ENCODE measurements around the gene SCAANT1. TPM values are rescaled to one million over a fixed set of nuclear protein-coding genes. Genes with fewer than 3 reads are reported as not detected.

Gene SCAANT1
- total and polyA plus RNA-seq, 2 of the 8 experiments (the other 6 are each of a cell fraction or from before 2014, with no cell fraction given): not detected

DNA sequence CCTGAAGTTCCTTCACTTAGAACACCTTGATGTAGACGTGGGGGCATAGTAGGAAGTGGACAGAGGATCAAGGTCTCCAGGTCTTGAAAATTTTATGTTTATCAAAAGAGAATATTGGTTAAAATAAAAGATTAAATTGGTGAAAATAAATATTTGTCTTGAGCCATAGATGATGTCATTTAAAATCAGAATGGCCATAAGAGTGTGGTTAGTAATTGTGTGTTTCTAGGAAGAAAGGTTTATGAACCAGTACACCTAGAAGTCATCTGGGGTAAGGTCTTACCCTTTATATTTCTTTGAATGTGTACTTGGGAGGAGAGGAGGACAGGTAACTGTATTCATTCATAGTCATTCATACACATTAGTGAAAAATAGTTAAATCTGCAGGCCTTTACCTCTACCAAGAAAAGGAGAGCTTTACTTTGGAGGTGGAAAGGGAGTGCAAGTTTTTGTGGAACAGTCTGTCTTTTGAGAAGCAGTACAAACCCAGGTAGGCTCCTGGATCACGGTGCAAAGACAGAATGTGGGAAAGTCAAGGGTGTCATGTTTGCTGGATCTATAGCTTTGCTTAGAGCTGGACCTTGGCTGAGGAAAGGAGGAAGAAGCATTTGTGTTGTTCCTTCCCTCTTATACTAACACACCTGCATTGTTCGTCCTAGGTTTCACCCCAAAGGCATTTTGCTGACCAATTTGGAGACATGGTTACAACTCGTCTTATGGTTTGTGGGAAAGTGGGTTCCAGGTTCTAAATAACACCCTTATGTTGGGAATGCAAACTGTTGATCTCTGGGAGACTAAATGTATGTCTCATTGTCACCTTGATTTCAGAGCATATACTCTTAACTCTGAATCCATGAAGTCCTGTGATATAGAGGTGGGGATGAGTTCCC lies 6.2 kb downstream of the SCAANT1 start:
- Histone ChIP-seq H3K14ac (ENCODE audit: insufficient read length) (no peak overlapping the region), H2BK20ac (ENCODE audit: low read length) (no peak overlapping the region), H3K79me2 (ENCODE audit: control insufficient read depth in 1 of 2, insufficient read depth in 2 of 2, low read length in 2 of 2) (0 out of 4 replicates have a peak, but pooled peaks cover 0 to 5% of the 10 kb centered on the region in 2 experiments), H3K4me3 (ENCODE audit: extremely low read depth in 1 of 4, insufficient read depth in 2 of 4, low read depth in 3 of 4, low read length in 4 of 4) (no peak overlapping the region), H2BK120ac (replicated peaks; ENCODE audit: low read depth, low read length) (no peak overlapping the region), H3K27ac (ENCODE audit: low read depth, low read length) (no peak overlapping the region), H3K23ac (ENCODE audit: insufficient read length) (no peak overlapping the region), H3K27me3 (replicated peaks in 1 of 4; ENCODE audit: control insufficient read depth in 3 of 4, extremely low read depth in 1 of 4, insufficient read depth in 3 of 4, low read length in 3 of 4) (no peaks in the 10 kb centered on the region), H3K79me1 (ENCODE audit: low read depth, low read length) (no peaks in the 10 kb centered on the region), H4K91ac (replicated peaks; ENCODE audit: insufficient read length, low read length) (no peak overlapping the region), H3K4me2 (ENCODE audit: insufficient read depth in 1 of 2, low read depth in 2 of 2, low read length in 2 of 2) (no peak overlapping the region), H2AFZ (ENCODE audit: low read length) (no peak overlapping the region), H3K4me1 (replicated peaks in 1 of 4; ENCODE audit: control insufficient read depth in 3 of 4, insufficient read depth in 4 of 4, low read length in 3 of 4) (no peaks in the 10 kb centered on the region), H3K18ac (ENCODE audit: extremely low read depth, low read length) (no peak overlapping the region), H3K36me3 (ENCODE audit: control insufficient read depth in 2 of 4, insufficient read depth in 4 of 4, low read length in 3 of 4) (no peaks in the 10 kb centered on the region; a peak in 1 of 8 replicates), H2AK5ac (ENCODE audit: low read depth, low read length) (no peak overlapping the region), H3K9ac (replicated peaks in 1 of 4; ENCODE audit: extremely low read depth in 1 of 4, low read depth in 3 of 4, low read length in 3 of 4) (no peak overlapping the region), H3K23me2 (ENCODE audit: low read depth, low read length) (no peaks in the 10 kb centered on the region), H4K20me1 (replicated peaks in 1 of 2; ENCODE audit: control insufficient read depth in 1 of 2, insufficient read depth in 2 of 2, low read length in 2 of 2) (peaks cover 0 to 1% of the 10 kb centered on the region in 2 experiments), H2BK15ac (ENCODE audit: low read length) (no peak overlapping the region), H4K8ac (ENCODE audit: extremely low read depth, insufficient read depth, low read length) (no peak overlapping the region), H2BK12ac (ENCODE audit: low read depth, low read length) (no peak overlapping the region), H3K56ac (replicated peaks; ENCODE audit: insufficient read length, low read depth, low read length) (no peak overlapping the region), H3K4ac (replicated peaks; ENCODE audit: insufficient read length, low read depth, low read length) (no peak overlapping the region), H4K5ac (ENCODE audit: insufficient read length, low read depth, low read length) (no peak overlapping the region), H3K9me3 (ENCODE audit: insufficient read depth in 2 of 2, low read depth in 1 of 2, low read length in 1 of 2) (no peaks in the 10 kb centered on the region), H2BK5ac (ENCODE audit: low read depth, low read length) (no peak overlapping the region)
- 88% methylated on average over 4 of the region's 4 CpGs; no CpG with 5 or more reads in 1 of the 2 experiments for WGBS, 2 experiments (ENCODE audit: extremely low coverage in 1 of 2, insufficient coverage in 1 of 2, insufficient read length in 1 of 2, insufficient replicate concordance in 2 of 2, low coverage in 1 of 2, low lambda C conversion rate in 2 of 2, missing lambda C conversion rate in 1 of 2)
- ChIA-PET CTCF (ENCODE audit: partially characterized antibody) (interaction anchor here (0.6 to 1.6 kb wide), 3 partner anchors 13 to 38 kb away, joined by 3 to 5 read pairs (median 3); no protein-coding TSS in a partner anchor), POLR2A (ENCODE audit: partially characterized antibody) (no interaction called here)
- FAIRE-seq (no peak), DNase-seq (ENCODE audit: low read depth in 1 of 2, low spot score in 2 of 2) (no peak)
- TF ChIP-seq TEAD4 (IDR thresholded peaks at IDR 0.05; ENCODE audit: low read depth, low read length) (no peak), SP2 (IDR thresholded peaks at IDR 0.05; ENCODE audit: low read length) (no peak), EZH2 (IDR thresholded peaks at IDR 0.05; ENCODE audit: low read depth, low read length, severe bottlenecking) (no peak), MAFK (IDR thresholded peaks at IDR 0.05; ENCODE audit: low read depth, low read length) (no peak), FOSL1 (IDR thresholded peaks at IDR 0.05; ENCODE audit: insufficient read depth, low read depth, low read length) (no peak), ASH2L (IDR thresholded peaks at IDR 0.05; ENCODE audit: low read length) (no peak), HDAC2 (IDR thresholded peaks at IDR 0.05; ENCODE audit: borderline replicate concordance in 1 of 2, low read depth in 2 of 2, low read length in 2 of 2) (no peak), POU5F1 (IDR thresholded peaks at IDR 0.05; ENCODE audit: low read depth, low read length) (no peak), TAF1 (IDR thresholded peaks at IDR 0.05; ENCODE audit: low read depth, low read length) (no peak), NRF1 (IDR thresholded peaks at IDR 0.05; ENCODE audit: low read depth, low read length) (no peak), CBX5 (IDR thresholded peaks at IDR 0.05; ENCODE audit: low read depth, low read length) (no peak), RFX5 (IDR thresholded peaks at IDR 0.05; ENCODE audit: borderline replicate concordance, low read depth, low read length) (no peak)
